RWPE1 (cell line): ENCODE measurements around the gene SRPK3.

ENCODE experiments used
- CTCF ChIA-PET: fragments of 350-600 bp; sonication (Branson Sonifier 250); formaldehyde crosslinking; extraction: SDS; loops from one replicate; lab custom pipeline; 2021; lab: Yijun Ruan, JAX
- POLR2A ChIA-PET: fragments of 400-600 bp; formaldehyde crosslinking; extraction: SDS; loops from one replicate; lab custom pipeline; 2020; ENCODE audit warnings: antibody characterized with exemption; ENCODE audit not compliant: low non-redundant PET; lab: Yijun Ruan, JAX
- DNase-seq: peaks from one replicate; pipeline ENCODE4 v3.0.0; 2012; ENCODE audit warnings: low spot score
- H3K27ac ChIP-seq: fragments of 450-650 bp; 2 replicates; pipeline ENCODE4 v1.5.1; 2017
- CTCF ChIP-seq: fragments of 450-650 bp; conservative IDR thresholded peaks from 2 replicates; pipeline ENCODE4 v1.5.1; 2017; ENCODE audit warnings: low read depth, mild to moderate bottlenecking

SRPK3 gene

GRCh38 chrX:153766871-153767673, 13.8 kb upstream of the SRPK3 start:
- CTCF ChIA-PET: no interaction called here
- no peak for DNase-seq

DNA sequence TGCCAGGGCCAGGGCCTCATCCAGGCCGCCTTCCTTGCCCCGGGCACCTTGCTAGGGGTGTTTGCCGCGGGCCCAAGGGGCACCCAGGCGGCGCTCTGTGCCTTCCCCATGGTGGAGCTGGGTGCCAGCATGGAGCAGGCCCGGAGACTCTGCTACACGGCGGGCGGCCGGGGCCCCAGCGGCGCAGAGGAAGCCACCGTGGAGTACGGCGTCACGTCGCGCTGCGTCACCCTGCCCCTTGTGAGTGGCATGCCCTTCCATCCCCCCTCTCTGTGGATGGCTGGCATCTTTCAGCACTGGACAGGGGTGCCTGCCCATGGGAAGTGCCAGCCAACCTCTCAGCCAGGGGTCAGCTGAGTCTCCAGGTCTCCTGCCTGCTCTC, 13.2 kb upstream of the SRPK3 start:
- DNase-seq: no peak
- no peak for TF ChIP-seq CTCF
- POLR2A ChIA-PET: no interaction called here
- CTCF ChIA-PET: no interaction called here
- no peak overlapping the region for H3K27ac ChIP-seq

More at GRCh38 chrX:153766871-153767673, 13.8 kb upstream of the SRPK3 start:
- POLR2A ChIA-PET: interaction anchor here (0.6 kb wide), 1 partner anchor 43 kb away, joined by 3 read pairs; the partner anchor contains the start of gene BCAP31
- peak overlapping the region; percentile 91 for H3K27ac ChIP-seq
- no peak for TF ChIP-seq CTCF

- DNase-seq: no peak
- no peak overlapping the region for H3K27ac ChIP-seq
- TF ChIP-seq CTCF: no peak
- CTCF ChIA-PET: interaction anchor here (0.8 kb wide), 1 partner anchor 10 kb away, joined by 3 read pairs; no protein-coding TSS in a partner anchor
- POLR2A ChIA-PET: no interaction called here
Measured at GRCh38 chrX:153768311-153769157, 12.3 kb upstream of the SRPK3 start.

DNA sequence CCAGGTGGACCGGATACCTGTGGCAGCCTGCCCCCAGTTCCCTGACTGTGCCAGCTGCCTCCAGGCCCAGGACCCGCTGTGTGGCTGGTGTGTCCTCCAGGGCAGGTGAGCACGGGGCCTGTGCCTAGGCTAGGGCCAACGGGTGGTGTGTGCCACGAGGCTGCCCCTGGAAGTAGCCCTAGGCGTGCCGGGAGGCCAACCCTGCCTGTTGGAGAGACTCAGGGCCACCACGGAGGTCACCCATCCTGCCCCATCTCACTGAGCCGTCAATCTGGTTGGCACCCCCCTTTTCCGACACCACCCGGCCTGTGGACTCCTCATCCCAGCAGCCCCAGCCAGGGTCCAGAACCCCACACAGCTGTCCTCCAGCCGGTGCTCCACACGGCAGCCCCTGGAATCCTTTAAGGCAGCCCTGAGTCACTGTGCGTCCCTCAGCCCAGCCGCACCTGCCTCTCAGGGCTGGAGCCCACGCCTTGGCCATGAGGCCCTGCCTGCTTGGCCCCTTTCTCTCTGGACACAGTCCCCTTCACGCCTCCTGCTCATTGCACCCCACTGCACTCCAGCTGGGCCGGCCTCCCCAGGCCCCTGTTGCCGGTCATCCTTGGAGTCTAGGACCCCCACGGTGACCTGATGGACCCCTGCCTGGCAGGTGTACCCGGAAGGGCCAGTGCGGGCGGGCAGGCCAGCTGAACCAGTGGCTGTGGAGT, 11.5 kb upstream of the SRPK3 start:
- ChIA-PET POLR2A (no interaction called here), CTCF (interaction anchor here (0.6 to 0.8 kb wide), 2 partner anchors 9 kb away, joined by 3 to 5 read pairs; no protein-coding TSS in a partner anchor)
- H3K27ac ChIP-seq: no peak overlapping the region
- no peak for DNase-seq
- TF ChIP-seq CTCF: no peak

DNA sequence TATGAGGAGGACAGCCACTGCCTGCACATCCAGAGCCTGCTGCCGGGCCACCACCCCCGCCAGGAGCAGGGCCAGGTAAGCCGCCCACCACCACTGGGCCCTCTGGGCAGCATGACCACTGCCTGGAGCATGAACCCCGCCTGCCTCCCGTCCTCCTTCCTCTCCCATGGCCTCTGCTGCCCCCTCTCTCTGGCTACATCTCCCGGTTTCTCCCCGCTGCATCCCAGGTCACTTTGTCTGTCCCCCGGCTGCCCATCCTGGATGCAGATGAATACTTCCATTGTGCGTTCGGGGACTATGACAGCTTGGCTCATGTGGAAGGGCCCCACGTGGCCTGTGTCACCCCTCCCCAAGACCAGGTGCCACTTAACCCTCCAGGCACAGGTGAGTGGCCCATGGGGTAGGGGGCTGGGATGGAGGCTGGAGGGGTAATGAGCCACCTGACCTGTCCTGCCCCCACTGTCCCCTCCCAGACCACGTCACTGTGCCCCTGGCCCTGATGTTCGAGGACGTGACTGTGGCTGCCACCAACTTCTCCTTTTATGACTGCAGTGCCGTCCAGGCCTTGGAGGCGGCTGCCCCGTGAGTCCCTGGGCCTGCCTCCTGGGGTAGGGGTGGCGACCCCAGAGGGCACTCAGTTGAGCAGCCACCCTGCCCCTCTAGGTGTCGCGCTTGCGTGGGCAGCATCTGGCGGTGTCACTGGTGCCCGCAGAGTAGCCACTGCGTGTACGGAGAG, 10.8 kb upstream of the SRPK3 start:
- TF ChIP-seq CTCF: no peak
- DNase-seq: no peak
- ChIA-PET POLR2A (no interaction called here), CTCF (interaction anchor here (0.6 kb wide), 1 partner anchor 9 kb away, joined by 5 read pairs; no protein-coding TSS in a partner anchor)
- no peak overlapping the region for H3K27ac ChIP-seq
